ENCODE results near the gene EPHB3.

DNA sequence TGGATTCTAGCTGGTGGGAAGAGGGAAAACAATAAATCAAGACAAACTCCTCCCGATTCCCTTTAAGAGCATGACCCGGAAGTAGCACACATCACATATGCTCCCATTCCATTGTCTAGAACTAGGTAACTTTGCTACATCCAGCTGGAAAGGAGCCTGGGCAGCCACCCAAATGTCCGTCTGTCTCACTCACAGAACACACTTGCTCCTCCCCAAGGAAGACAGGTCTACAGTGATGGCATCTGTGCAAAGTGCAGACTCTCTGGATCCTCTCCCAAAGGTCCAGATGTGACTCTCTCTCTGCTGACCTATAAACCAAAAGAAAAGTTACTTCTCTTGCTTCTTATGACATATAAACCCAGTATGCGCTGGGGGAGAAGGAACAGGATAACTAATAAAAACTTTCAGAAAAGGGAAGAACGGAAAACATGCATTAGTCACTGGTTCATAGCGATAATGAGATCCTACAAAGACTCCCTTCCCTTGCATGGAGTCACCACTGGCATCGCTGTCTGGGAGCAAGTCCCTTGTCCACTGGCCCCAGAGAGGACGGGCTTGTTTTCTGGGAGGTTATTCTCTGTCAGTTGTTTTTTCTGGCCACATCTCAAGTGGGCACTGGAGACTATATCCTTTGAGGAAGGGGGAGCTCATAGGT is 29.8 kb upstream of the EPHB3 start:
- no peak for TF ChIP-seq POLR2A (IDR thresholded peaks at IDR 0.05)
- TF ChIP-seq EP300 (IDR thresholded peaks at IDR 0.05): no peak
- TF ChIP-seq, protein P1, sequence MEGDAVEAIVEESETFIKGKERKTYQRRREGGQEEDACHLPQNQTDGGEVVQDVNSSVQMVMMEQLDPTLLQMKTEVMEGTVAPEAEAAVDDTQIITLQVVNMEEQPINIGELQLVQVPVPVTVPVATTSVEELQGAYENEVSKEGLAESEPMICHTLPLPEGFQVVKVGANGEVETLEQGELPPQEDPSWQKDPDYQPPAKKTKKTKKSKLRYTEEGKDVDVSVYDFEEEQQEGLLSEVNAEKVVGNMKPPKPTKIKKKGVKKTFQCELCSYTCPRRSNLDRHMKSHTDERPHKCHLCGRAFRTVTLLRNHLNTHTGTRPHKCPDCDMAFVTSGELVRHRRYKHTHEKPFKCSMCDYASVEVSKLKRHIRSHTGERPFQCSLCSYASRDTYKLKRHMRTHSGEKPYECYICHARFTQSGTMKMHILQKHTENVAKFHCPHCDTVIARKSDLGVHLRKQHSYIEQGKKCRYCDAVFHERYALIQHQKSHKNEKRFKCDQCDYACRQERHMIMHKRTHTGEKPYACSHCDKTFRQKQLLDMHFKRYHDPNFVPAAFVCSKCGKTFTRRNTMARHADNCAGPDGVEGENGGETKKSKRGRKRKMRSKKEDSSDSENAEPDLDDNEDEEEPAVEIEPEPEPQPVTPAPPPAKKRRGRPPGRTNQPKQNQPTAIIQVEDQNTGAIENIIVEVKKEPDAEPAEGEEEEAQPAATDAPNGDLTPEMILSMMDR (IDR thresholded peaks at IDR 0.05): no peak
